NB4 (cell line): ENCODE data around the gene OR4F15.

Experiments
- CTCF ChIP-seq: IDR thresholded peaks from one replicate; pipeline ENCODE4 v1.5.1; 2012; ENCODE audit warnings: low read depth, low read length
- MAX ChIP-seq: IDR thresholded peaks from 2 replicates; pipeline ENCODE4 v1.6.1; 2011; ENCODE audit warnings: low read depth, low read length
- MYC ChIP-seq: IDR thresholded peaks from 2 replicates; pipeline ENCODE4 v1.6.1; 2011; ENCODE audit warnings: low read depth, low read length
- POLR2A ChIP-seq: IDR thresholded peaks from 2 replicates; pipeline ENCODE4 v1.6.1; 2011; ENCODE audit warnings: mild to moderate bottlenecking; ENCODE audit not compliant: insufficient read length; ENCODE audit errors: extremely low read depth

- TF ChIP-seq CTCF (no peak), POLR2A (no peak), MYC (no peak), MAX (no peak)
These were observed at the start of gene OR4F15 for GRCh38 chr15:101811902-101812301.
